Endodermal cell (in vitro differentiated cells): ENCODE data around the gene MYNN. TPM values are rescaled to one million over a fixed set of nuclear protein-coding genes. Genes with fewer than 3 reads are reported as not detected.
"Not testable (repeated sequence)": the region's sequence is repeated elsewhere in the genome, so short reads cannot be mapped to it uniquely, and the experiment has no call there.

Source experiments
- DNase-seq: peaks from one replicate; pipeline ENCODE4 v3.0.0-alpha.2; 2017
- H3K27ac ChIP-seq: 2 replicates; pipeline ENCODE4 v1.5.1; 2013; ENCODE audit warnings: mild to moderate bottlenecking, low read depth, low read length, moderate library complexity
- H3K27me3 ChIP-seq: 2 replicates; pipeline ENCODE4 v1.6.1; 2013; ENCODE audit warnings: mild to moderate bottlenecking, low read length, moderate library complexity; ENCODE audit not compliant: insufficient read depth, control insufficient read depth, poor library complexity, severe bottlenecking
- H3K36me3 ChIP-seq: 2 replicates; pipeline ENCODE4 v1.7.0; 2013; ENCODE audit warnings: mild to moderate bottlenecking, low read length, moderate library complexity; ENCODE audit not compliant: control insufficient read depth, insufficient read depth
- H3K4me1 ChIP-seq: one replicate; pipeline ENCODE4 v1.7.0; 2013; ENCODE audit warnings: low read length; ENCODE audit not compliant: control insufficient read depth, insufficient read depth
- H3K4me3 ChIP-seq: 2 replicates; pipeline ENCODE4 v1.5.1; 2013; ENCODE audit warnings: mild to moderate bottlenecking, low read length, moderate library complexity
- H3K9ac ChIP-seq: 2 replicates; pipeline ENCODE4 v1.6.1; 2013; ENCODE audit warnings: mild to moderate bottlenecking, low read length, moderate library complexity; ENCODE audit not compliant: poor library complexity, severe bottlenecking; ENCODE audit errors: extremely low read depth
- H3K9me3 ChIP-seq: 2 replicates; pipeline ENCODE4 v1.6.1; 2013; ENCODE audit warnings: mild to moderate bottlenecking, low read length, moderate library complexity; ENCODE audit not compliant: control insufficient read depth
- H3K27ac Mint-ChIP-seq: 2 replicates; pipeline ENCODE4 v1.8.0; 2020; ENCODE audit warnings: mixed read lengths
- H3K27me3 Mint-ChIP-seq: 2 replicates; pipeline ENCODE4 v1.8.0; 2021; ENCODE audit warnings: mild to moderate bottlenecking, mixed read lengths; ENCODE audit not compliant: insufficient read depth
- H3K36me3 Mint-ChIP-seq: 2 replicates; pipeline ENCODE4 v1.8.0; 2020; ENCODE audit warnings: low read depth, mixed read lengths
- H3K4me1 Mint-ChIP-seq: 2 replicates; pipeline ENCODE4 v1.8.0; 2020; ENCODE audit warnings: mixed read lengths
- H3K4me3 Mint-ChIP-seq: 2 replicates; pipeline ENCODE4 v1.8.0; 2020; ENCODE audit warnings: mild to moderate bottlenecking, moderate library complexity, mixed read lengths
- H3K9me3 Mint-ChIP-seq: 2 replicates; pipeline ENCODE4 v1.8.0; 2020; ENCODE audit warnings: mild to moderate bottlenecking, mixed read lengths
- CTCF ChIP-seq: fragments of 200-600 bp; sonication (generic); conservative IDR thresholded peaks from 2 replicates; pipeline ENCODE4 v1.5.0; 2021; ENCODE audit warnings: antibody characterized with exemption, mild to moderate bottlenecking
- WGBS, 2 experiments: methylation state at CpG; one replicate each; pipeline versions ENCODE4 v1.1.5 to v1.1.7; 2013; ENCODE audit warnings: missing lambda C conversion rate in 2 of 2, mixed read lengths in 1 of 2; ENCODE audit not compliant: insufficient coverage in 1 of 2, insufficient read length in 1 of 2; 5-methylcytosine and 5-hydroxymethylcytosine counted together
- long read RNA-seq, 4 experiments: library from polyadenylated mRNA in 2 of 4; library from RNA in 1 of 4; library from capped mRNA in 1 of 4; stranded (forward) in 3 of 4; unstranded in 1 of 4; transcript quantifications; one replicate each; pipeline ENCODE4 v2.0.0, GENCODE V29; 2020 to 2021; ENCODE audit warnings: inconsistent platforms in 1 of 4
- polyA plus RNA-seq, 2 experiments: library from polyadenylated mRNA; stranded (reverse); fragments of 50-300 nt; gene quantifications; one replicate each; pipeline ENCODE4 v1.2.3, GENCODE V29; 2013
- total RNA-seq, 2 donors: library from RNA; stranded (reverse); fragmentation: NEBNext Ultra II Directional in 1 of 2; extraction: Animal tissue kit (Norgen Biotek cat#: 25700) in 1 of 2; gene quantifications; 2 replicates in 1 of 2; 3 replicates in 1 of 2; pipeline ENCODE4 v1.2.1, GENCODE V29; 2021

Gene MYNN
- total RNA-seq = 10 to 100 TPM; 13.3 to 14.1 TPM
- 18.5 TPM for polyA plus RNA-seq (2013, experiment 1 of 2)
- polyA plus RNA-seq (2013, experiment 2 of 2) = 17.8 TPM
- long read RNA-seq, experiment 1, partial matches to known transcripts = 1 of 4 reads
- long read RNA-seq, experiment 1, other reads (novel, unspliced or antisense) = 2 of 4 reads
- long read RNA-seq, experiment 2, full-length matches to known transcripts = 20 of 33 reads
- long read RNA-seq, experiment 2, partial matches to known transcripts = 0 of 33 reads
- long read RNA-seq, experiment 2, other reads (novel, unspliced or antisense) = 13 of 33 reads
- long read RNA-seq, experiment 3, full-length matches to known transcripts = 68 of 128 reads
- long read RNA-seq, experiment 3, partial matches to known transcripts = 24 of 128 reads
- long read RNA-seq, experiment 3, other reads (novel, unspliced or antisense) = 36 of 128 reads
- long read RNA-seq, experiment 4, full-length matches to known transcripts = 13 of 19 reads
- long read RNA-seq, experiment 4, partial matches to known transcripts = 1 of 19 reads
- long read RNA-seq, experiment 4, other reads (novel, unspliced or antisense) = 5 of 19 reads

- 0% methylated on average over 26 to 61 of the region's 61 CpGs for WGBS, 2 experiments
- Histone ChIP-seq H3K4me1 (no peaks in the 10 kb centered on the region), H3K9me3 (no peaks in the 10 kb centered on the region), H3K9ac (peak within 1 kb of the TSS; percentile 94), H3K4me3 (peak within 1 kb of the TSS; percentile 95), H3K36me3 (peaks cover 36% of the 10 kb centered on the region), H3K27ac (peak within 1 kb of the TSS; percentile 94), H3K27me3 (no peaks in the 10 kb centered on the region)
- Mint-ChIP-seq H3K4me1 (peaks cover 12% of the 10 kb centered on the region), H3K27ac (peak within 1 kb of the TSS; percentile 99), H3K36me3 (peaks cover 22% of the 10 kb centered on the region), H3K27me3 (no peaks in the 10 kb centered on the region), H3K9me3 (no peaks in the 10 kb centered on the region), H3K4me3 (peak within 1 kb of the TSS; percentile 94)
- peak; percentile 20 for TF ChIP-seq CTCF
- DNase-seq = peak; percentile 96
These were observed at the start of gene MYNN for GRCh38 chr3:169772897-169773816. TSS of gene MYNN (plus strand) at chr3:169773396. CDS start at chr3:169774296, 900 bp downstream.

GRCh38 chr3:169731857-169732256 is 41.3 kb upstream of the MYNN start:
- not testable (repeated sequence) for H3K4me1 ChIP-seq, H3K27me3 ChIP-seq, H3K4me3 ChIP-seq, H3K4me3 Mint-ChIP-seq, H3K36me3 ChIP-seq, H3K27ac ChIP-seq, DNase-seq, H3K4me1 Mint-ChIP-seq, H3K36me3 Mint-ChIP-seq, H3K27ac Mint-ChIP-seq, H3K27me3 Mint-ChIP-seq, H3K9ac ChIP-seq
- peaks cover 12% of the 10 kb centered on the region for H3K9me3 ChIP-seq
- peaks cover 43% of the 10 kb centered on the region for H3K9me3 Mint-ChIP-seq

GRCh38 chr3:169739067-169739466 is 34.1 kb upstream of the MYNN start:
- no peak overlapping the region for H3K4me3 Mint-ChIP-seq
- no peak overlapping the region for H3K27ac ChIP-seq
- H3K27me3 Mint-ChIP-seq = no peaks in the 10 kb centered on the region
- H3K4me1 Mint-ChIP-seq = no peaks in the 10 kb centered on the region
- no peak overlapping the region for H3K27ac Mint-ChIP-seq
- H3K36me3 ChIP-seq = no peaks in the 10 kb centered on the region
- H3K27me3 ChIP-seq = no peaks in the 10 kb centered on the region
- TF ChIP-seq CTCF = no peak
- DNase-seq = no peak
- H3K9me3 Mint-ChIP-seq = peaks cover 26% of the 10 kb centered on the region
- 64 to 80% methylated on average over 1 to 2 of the region's 2 CpGs for WGBS, 2 experiments
- no peaks in the 10 kb centered on the region for H3K4me1 ChIP-seq
- H3K9ac ChIP-seq = no peak overlapping the region
- H3K9me3 ChIP-seq = peaks cover 16% of the 10 kb centered on the region
- H3K4me3 ChIP-seq = no peak overlapping the region
- H3K36me3 Mint-ChIP-seq = peaks cover 2% of the 10 kb centered on the region
